GM12878 (cell line): ENCODE data around the gene RINL. TPM values are rescaled to one million over a fixed set of nuclear protein-coding genes. Genes with fewer than 3 reads are reported as not detected.

ENCODE experiments used
- CEBPB ChIP-seq, 2 experiments: fragments of 150-350 bp in 1 of 2; IDR thresholded peaks; 2 replicates each; pipeline ENCODE4 v1.6.1; 2012 to 2014; ENCODE audit warnings: low read depth in 2 of 2, low read length in 2 of 2, borderline replicate concordance in 1 of 2, inconsistent platforms in 1 of 2
- GATAD2B ChIP-seq: fragments of 450-650 bp; conservative IDR thresholded peaks from 2 replicates; pipeline ENCODE4 v1.6.1; 2017; ENCODE audit warnings: low read depth, mild to moderate bottlenecking, moderate library complexity
- PKNOX1 ChIP-seq: fragments of 450-650 bp; IDR thresholded peaks from 2 replicates; pipeline ENCODE4 v1.6.1; 2016; ENCODE audit warnings: mild to moderate bottlenecking
- SMAD1 ChIP-seq: fragments of 450-650 bp; IDR thresholded peaks from 2 replicates; pipeline ENCODE4 v1.6.1; 2018; ENCODE audit warnings: mild to moderate bottlenecking, low read depth; ENCODE audit not compliant: partially characterized antibody
- SMC3 ChIP-seq: IDR thresholded peaks from 2 replicates; pipeline ENCODE4 v1.6.1; 2011; ENCODE audit warnings: low read length, improper control_type of control experiment, borderline replicate concordance
- TCF12 ChIP-seq: IDR thresholded peaks from 2 replicates; pipeline ENCODE4 v1.6.1; 2011; ENCODE audit warnings: low read depth, mild to moderate bottlenecking, low read length
- polyA plus RNA-seq, 11 experiments: library from polyadenylated mRNA; depleted of rRNA in 4 of 11; unstranded in 6 of 11; stranded (reverse) in 5 of 11; fragments of >200 nt; fragmentation: Nextera tagmentation in 4 of 11; fragmentation: Illumina TruSeq in 1 of 11; extraction: Ambion mirVana in 4 of 11; extraction: Trizol in 1 of 11; gene quantifications; 1 replicate in 1 of 11; 2 replicates in 10 of 11; pipeline versions ENCODE4 v1.2.1 to v1.2.3, GENCODE V29; 2011 to 2016; ENCODE audit warnings: inconsistent platforms in 2 of 11, missing spikeins in 2 of 11, low read depth in 1 of 11
- total RNA-seq, 4 experiments: library from RNA; depleted of rRNA in 3 of 4; stranded (reverse); fragments of >200 nt in 3 of 4; fragmentation: Illumina TruSeq in 1 of 4; extraction: Trizol in 1 of 4; gene quantifications; 2 replicates each; pipeline versions ENCODE4 v1.2.1 to v1.2.3, GENCODE V29; 2013 to 2021
- TF ChIP-seq, protein P1 (sequence below): fragments of 450-650 bp; conservative IDR thresholded peaks from 2 replicates; pipeline ENCODE4 v1.6.1; 2017; ENCODE audit warnings: mild to moderate bottlenecking, moderate library complexity

The RINL gene
- total and polyA plus RNA-seq, 10 of the 15 experiments (the other 5 are each of a cell fraction or from before 2014, with no cell fraction given): 14.5 to 64.2 (median 47.6) TPM

DNA sequence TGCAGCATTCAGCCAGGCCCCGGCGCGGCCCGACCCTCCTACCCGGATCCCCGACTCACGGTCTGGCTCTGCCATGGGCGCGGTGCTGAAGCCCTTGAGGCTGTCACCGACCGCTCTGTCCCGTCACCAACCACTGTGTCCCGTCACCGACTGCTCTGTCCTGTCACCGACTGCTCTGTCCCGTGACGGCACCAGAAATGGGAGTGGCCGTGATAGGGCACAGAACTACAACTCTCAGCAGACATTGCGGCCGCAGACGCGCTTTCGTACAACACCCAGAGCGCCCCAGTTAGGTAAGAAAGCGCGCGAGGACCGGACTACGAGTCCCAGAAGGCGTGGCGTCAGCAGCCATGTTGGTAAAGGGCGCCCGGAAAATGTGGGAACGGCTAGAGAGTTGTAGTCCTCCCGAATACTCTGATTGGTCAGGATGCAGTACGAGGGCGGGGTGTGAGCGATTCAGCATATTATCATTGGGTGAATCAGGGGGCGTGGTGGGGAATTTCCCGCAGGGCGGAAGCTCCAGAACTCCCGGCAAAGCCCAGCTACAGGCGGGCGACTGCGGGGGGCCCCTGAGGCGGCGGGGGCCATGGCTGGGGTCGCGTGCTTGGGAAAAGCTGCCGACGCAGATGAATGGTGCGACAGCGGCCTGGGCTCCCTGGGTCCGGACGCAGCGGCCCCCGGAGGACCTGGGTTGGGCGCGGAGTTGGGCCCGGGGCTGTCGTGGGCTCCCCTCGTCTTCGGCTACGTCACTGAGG lies 21.5 kb upstream of the RINL start, which contains the start of the genes NFKBIB and SIRT2 (continued):
- peak; percentile 90 for TF ChIP-seq PKNOX1
- TF ChIP-seq SMC3: no peak
- TF ChIP-seq SMAD1: no peak
- no peak for TF ChIP-seq CEBPB (IDR thresholded peaks at IDR 0.05; ENCODE audit: borderline replicate concordance in 1 of 2, low read depth in 2 of 2, low read length in 2 of 2)
- TF ChIP-seq TCF12: no peak
- TF ChIP-seq, protein P1, sequence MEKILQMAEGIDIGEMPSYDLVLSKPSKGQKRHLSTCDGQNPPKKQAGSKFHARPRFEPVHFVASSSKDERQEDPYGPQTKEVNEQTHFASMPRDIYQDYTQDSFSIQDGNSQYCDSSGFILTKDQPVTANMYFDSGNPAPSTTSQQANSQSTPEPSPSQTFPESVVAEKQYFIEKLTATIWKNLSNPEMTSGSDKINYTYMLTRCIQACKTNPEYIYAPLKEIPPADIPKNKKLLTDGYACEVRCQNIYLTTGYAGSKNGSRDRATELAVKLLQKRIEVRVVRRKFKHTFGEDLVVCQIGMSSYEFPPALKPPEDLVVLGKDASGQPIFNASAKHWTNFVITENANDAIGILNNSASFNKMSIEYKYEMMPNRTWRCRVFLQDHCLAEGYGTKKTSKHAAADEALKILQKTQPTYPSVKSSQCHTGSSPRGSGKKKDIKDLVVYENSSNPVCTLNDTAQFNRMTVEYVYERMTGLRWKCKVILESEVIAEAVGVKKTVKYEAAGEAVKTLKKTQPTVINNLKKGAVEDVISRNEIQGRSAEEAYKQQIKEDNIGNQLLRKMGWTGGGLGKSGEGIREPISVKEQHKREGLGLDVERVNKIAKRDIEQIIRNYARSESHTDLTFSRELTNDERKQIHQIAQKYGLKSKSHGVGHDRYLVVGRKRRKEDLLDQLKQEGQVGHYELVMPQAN: peak; percentile 92
- TF ChIP-seq GATAD2B: peak; percentile 81
